ENCODE data around the gene B3GAT3. TPM values are rescaled to one million over a fixed set of nuclear protein-coding genes. Genes with fewer than 3 reads are reported as not detected.
A peak's percentile ranks its signal among the peaks of the same experiment; 100 is the strongest.
"Not testable (repeated sequence)": the region's sequence is repeated elsewhere in the genome, so short reads cannot be mapped to it uniquely, and the experiment has no call there.

The B3GAT3 gene
- total RNA-seq, 1 donor from 2014 or later: 56.6 TPM

GRCh38 chr11:62572431-62572830 lies 49.4 kb downstream of the B3GAT3 start:
- Mint-ChIP-seq H3K27ac (peak overlapping the region; percentile 94), H3K9me3 (no peaks in the 10 kb centered on the region)
- POLR2A ChIA-PET: interaction anchor here (0.6 to 4.8 kb wide), 10 partner anchors 13 to 315 kb away, joined by 3 to 121 read pairs (median 7); partner anchors contain the start of genes MTA2, SLC3A2 and TUT1

GRCh38 chr11:62571493-62571892 lies 50.3 kb downstream of the B3GAT3 start:
- ATAC-seq (ENCODE audit: low read depth); H3K9me3 Mint-ChIP-seq; CTCF ChIA-PET; DNase-seq; H3K27me3 Mint-ChIP-seq: not testable (repeated sequence)
- Mint-ChIP-seq H3K36me3 (ENCODE audit: low read depth) (peaks cover 79% of the 10 kb centered on the region), H3K4me3 (peak overlapping the region; percentile 40), H3K27ac (peak overlapping the region; percentile 78), H3K4me1 (peaks cover 49% of the 10 kb centered on the region)
- POLR2A ChIA-PET: interaction anchor here (1.4 to 4.8 kb wide), 2 partner anchors 12 to 29 kb away, joined by 6 to 40 read pairs; no protein-coding TSS in a partner anchor
- intact Hi-C loops (cut with micrococcal nuclease): loop anchor here (5.0 kb wide), 2 partner anchors 181 to 261 kb away; partner anchors contain the start of genes STX5, TEX54 and ZBTB3

More at GRCh38 chr11:62572431-62572830, 49.4 kb downstream of the B3GAT3 start:
- no peaks in the 10 kb centered on the region for H3K27me3 Mint-ChIP-seq
- DNase-seq (no peak), ATAC-seq (ENCODE audit: low read depth) (no peak)
- H3K36me3 Mint-ChIP-seq (ENCODE audit: low read depth): peaks cover 79% of the 10 kb centered on the region
- CTCF ChIA-PET: interaction anchor here (1.1 to 1.8 kb wide), 3 partner anchors 19 to 177 kb away, joined by 3 to 6 read pairs (median 3); partner anchors contain the start of gene TUT1
- peaks cover 50% of the 10 kb centered on the region for H3K4me1 Mint-ChIP-seq
- intact Hi-C loops (cut with micrococcal nuclease): loop anchor here (5.0 kb wide), 2 partner anchors 180 to 260 kb away; partner anchors contain the start of genes STX5, TEX54 and ZBTB3
- peak overlapping the region; percentile 97 for H3K4me3 Mint-ChIP-seq
- TF ChIP-seq CTCF (IDR thresholded peaks at IDR 0.05): no peak

GRCh38 chr11:62570903-62571302 lies 50.9 kb downstream of the B3GAT3 start:
- peaks cover 49% of the 10 kb centered on the region for H3K4me1 Mint-ChIP-seq
- peaks cover 81% of the 10 kb centered on the region for H3K36me3 Mint-ChIP-seq (ENCODE audit: low read depth)
- ChIA-PET POLR2A (interaction anchor here (1.0 to 4.8 kb wide), 4 partner anchors 12 to 157 kb away, joined by 3 to 40 read pairs (median 7); partner anchors contain the start of genes HNRNPUL2, TTC9C and TUT1), CTCF (interaction anchor here (2.0 kb wide), 1 partner anchor 146 kb away, joined by 6 read pairs; no protein-coding TSS in a partner anchor)
- H3K9me3 Mint-ChIP-seq; H3K27me3 Mint-ChIP-seq; ATAC-seq (ENCODE audit: low read depth); DNase-seq: not testable (repeated sequence)
- intact Hi-C loops (cut with micrococcal nuclease): loop anchor here (5.0 kb wide), 2 partner anchors 181 to 261 kb away; partner anchors contain the start of genes STX5, TEX54 and ZBTB3
- H3K4me3 Mint-ChIP-seq: peak overlapping the region; percentile 40
- H3K27ac Mint-ChIP-seq: peak overlapping the region; percentile 78

GRCh38 chr11:62569611-62570010 lies 52.2 kb downstream of the B3GAT3 start:
- CTCF ChIA-PET: interaction anchor here (1.1 to 2.0 kb wide), 2 partner anchors 9 to 145 kb away, joined by 3 to 6 read pairs; no protein-coding TSS in a partner anchor
- ATAC-seq (ENCODE audit: low read depth) (no peak), DNase-seq (no peak)
- H3K36me3 Mint-ChIP-seq (ENCODE audit: low read depth): peaks cover 89% of the 10 kb centered on the region
- no peak overlapping the region for H3K27ac Mint-ChIP-seq
- H3K9me3 Mint-ChIP-seq: no peaks in the 10 kb centered on the region
- no peaks in the 10 kb centered on the region for H3K27me3 Mint-ChIP-seq
- intact Hi-C loops (cut with micrococcal nuclease): loop anchor here (5.0 kb wide), 2 partner anchors 183 to 263 kb away; partner anchors contain the start of genes STX5, TEX54 and ZBTB3
- TF ChIP-seq CTCF (IDR thresholded peaks at IDR 0.05): no peak
- no peak overlapping the region for H3K4me3 Mint-ChIP-seq
- peaks cover 42% of the 10 kb centered on the region for H3K4me1 Mint-ChIP-seq
- POLR2A ChIA-PET: interaction anchor here (1.0 to 1.4 kb wide), 3 partner anchors 12 to 158 kb away, joined by 3 to 8 read pairs (median 3); partner anchors contain the start of genes HNRNPUL2, TTC9C and TUT1

GRCh38 chr11:62567018-62567633 lies 54.7 kb downstream of the B3GAT3 start:
- intact Hi-C loops (cut with micrococcal nuclease): no loop called here
- peak overlapping the region; percentile 30 for H3K27ac Mint-ChIP-seq
- ATAC-seq (ENCODE audit: low read depth) (no peak), DNase-seq (no peak)
- TF ChIP-seq CTCF (IDR thresholded peaks at IDR 0.05): no peak
- peaks cover 82% of the 10 kb centered on the region for H3K36me3 Mint-ChIP-seq (ENCODE audit: low read depth)
- no peaks in the 10 kb centered on the region for H3K9me3 Mint-ChIP-seq
- no peaks in the 10 kb centered on the region for H3K27me3 Mint-ChIP-seq
- peaks cover 21% of the 10 kb centered on the region for H3K4me1 Mint-ChIP-seq
- ChIA-PET POLR2A (interaction anchor here (0.6 to 1.7 kb wide), 2 partner anchors 15 to 239 kb away, joined by 4 read pairs; no protein-coding TSS in a partner anchor), CTCF (interaction anchor here (0.6 kb wide), 1 partner anchor 70 kb away, joined by 3 read pairs; no protein-coding TSS in a partner anchor)
- no peak overlapping the region for H3K4me3 Mint-ChIP-seq

Data from activated B cell treated with CpG ODN at 0.5 μM for 24 hours (primary cell).